HG02981 (cell line): ENCODE results near the gene C1orf105.

Experiments used
- ATAC-seq: cut with Tn5 transposase; IDR thresholded peaks from one replicate; pipeline ENCODE4 v1.9.1; 2021; ENCODE audit warnings: mild to moderate bottlenecking, moderate library complexity; ENCODE audit not compliant: unreplicated experiment

C1orf105 gene

GRCh38 chr1:172395576-172395975 is 24.9 kb upstream of the C1orf105 start:
- no peak for ATAC-seq

GRCh38 chr1:172397221-172397620 is 23.3 kb upstream of the C1orf105 start:
- no peak for ATAC-seq

GRCh38 chr1:172397633-172398032 is 22.9 kb upstream of the C1orf105 start:
- no peak for ATAC-seq

- no peak for ATAC-seq
Measured at GRCh38 chr1:172398193-172398592, 22.3 kb upstream of the C1orf105 start.

GRCh38 chr1:172398970-172399755 is 21.3 kb upstream of the C1orf105 start:
- no peak for ATAC-seq

GRCh38 chr1:172399756-172400721 is 20.4 kb upstream of the C1orf105 start:
- ATAC-seq: no peak

GRCh38 chr1:172400722-172401105 is 19.8 kb upstream of the C1orf105 start:
- ATAC-seq: no peak

- ATAC-seq: no peak
Measured at GRCh38 chr1:172401477-172401876, 19.0 kb upstream of the C1orf105 start.

- ATAC-seq: no peak
Measured at GRCh38 chr1:172401892-172402291, 18.6 kb upstream of the C1orf105 start.

- no peak for ATAC-seq
Measured at GRCh38 chr1:172402878-172403569, 17.5 kb upstream of the C1orf105 start.

GRCh38 chr1:172404121-172404520 is 16.4 kb upstream of the C1orf105 start:
- no peak for ATAC-seq

- no peak for ATAC-seq
Measured at GRCh38 chr1:172405912-172406311, 14.6 kb upstream of the C1orf105 start.

GRCh38 chr1:172406968-172407367 is 13.5 kb upstream of the C1orf105 start:
- no peak for ATAC-seq

- ATAC-seq: no peak
Measured at GRCh38 chr1:172408958-172409357, 11.5 kb upstream of the C1orf105 start.

- no peak for ATAC-seq
Measured at GRCh38 chr1:172410027-172410426, 10.5 kb upstream of the C1orf105 start.

GRCh38 chr1:172411791-172412338 is 8.6 kb upstream of the C1orf105 start:
- ATAC-seq: no peak

GRCh38 chr1:172414331-172414730 is 6.2 kb upstream of the C1orf105 start:
- no peak for ATAC-seq

- no peak for ATAC-seq
Measured at GRCh38 chr1:172416496-172417035, 3.9 kb upstream of the C1orf105 start.

GRCh38 chr1:172417557-172417956 is 2.9 kb upstream of the C1orf105 start:
- ATAC-seq: no peak

GRCh38 chr1:172421974-172422604 is 1.6 kb downstream of the C1orf105 start:
- no peak for ATAC-seq
